ENCODE data around the gene PRSS53.

PRSS53 gene

GRCh38 chr16:31077024-31077423 is 11.7 kb downstream of the PRSS53 start:
- no peak for DNase-seq

- DNase-seq, result no peak
Measured at GRCh38 chr16:31076319-31076718, 12.4 kb downstream of the PRSS53 start.

GRCh38 chr16:31074814-31075183 is 13.9 kb downstream of the PRSS53 start:
- DNase-seq, result no peak

GRCh38 chr16:31073970-31074813 is 14.6 kb downstream of the PRSS53 start, which contains the start of the genes ZNF646 and ZNF668:
Gene ZNF646 (plus strand): TSS chr16:31074422. CDS start chr16:31076325, 1,903 bp downstream.
Gene ZNF668 (minus strand): TSS chr16:31074240. CDS start chr16:31064459, 9,781 bp downstream.
- peak; percentile 88 to 95 (median 92) for DNase-seq

- DNase-seq, result peak; percentile 59 to 79 (median 65)
Measured at GRCh38 chr16:31073142-31073969, 15.4 kb downstream of the PRSS53 start.

GRCh38 chr16:31072540-31073141 is 16.1 kb downstream of the PRSS53 start:
- DNase-seq, result no peak

GRCh38 chr16:31071861-31072260 is 16.9 kb downstream of the PRSS53 start:
- DNase-seq, result no peak

GRCh38 chr16:31067342-31067741 is 21.4 kb downstream of the PRSS53 start:
- no peak for DNase-seq

GRCh38 chr16:31064882-31065461 is 23.8 kb downstream of the PRSS53 start:
- no peak for DNase-seq

GRCh38 chr16:31063843-31064611 is 24.7 kb downstream of the PRSS53 start:
- no peak for DNase-seq

GRCh38 chr16:31063495-31063842 is 25.3 kb downstream of the PRSS53 start:
- DNase-seq, result no peak

GRCh38 chr16:31061813-31062440 is 26.8 kb downstream of the PRSS53 start:
- DNase-seq, result no peak

- DNase-seq, result no peak
Measured at GRCh38 chr16:31061126-31061812, 27.5 kb downstream of the PRSS53 start.

GRCh38 chr16:31055613-31056012 is 33.1 kb downstream of the PRSS53 start:
- DNase-seq, result no peak

- no peak for DNase-seq
Measured at GRCh38 chr16:31052114-31052513, 36.6 kb downstream of the PRSS53 start.

GRCh38 chr16:31050280-31051030 is 38.3 kb downstream of the PRSS53 start:
- no peak for DNase-seq

GRCh38 chr16:31043898-31044481 is 44.8 kb downstream of the PRSS53 start:
- no peak for DNase-seq

- no peak for DNase-seq
Measured at GRCh38 chr16:31043352-31043751, 45.4 kb downstream of the PRSS53 start.

- DNase-seq, result no peak
Measured at GRCh38 chr16:31042866-31043265, 45.9 kb downstream of the PRSS53 start.

GRCh38 chr16:31038993-31039392 is 49.8 kb downstream of the PRSS53 start:
- DNase-seq, result no peak

All from activated naive CD4-positive, alpha-beta T cell (primary cell).